T-helper 22 cell (primary cell): ENCODE results near the gene CAST.

ENCODE experiments used
- DNase-seq: peaks from one replicate; pipeline ENCODE4 v3.0.0-alpha.2; 2020; ENCODE audit warnings: low read depth

Gene CAST

GRCh38 chr5:96822686-96823459 lies 160.7 kb downstream of the CAST start:
- no peak for DNase-seq

GRCh38 chr5:96823900-96824380 lies 161.8 kb downstream of the CAST start:
- no peak for DNase-seq
